H1 (cell line): Measurements from ENCODE around the gene GMCL2. TPM values are rescaled to one million over a fixed set of nuclear protein-coding genes. Genes with fewer than 3 reads are reported as not detected.

Experiments
- CHD2 ChIP-seq: IDR thresholded peaks from 2 replicates; pipeline ENCODE4 v1.6.1; 2012; ENCODE audit warnings: low read length, improper control_type of control experiment
- EGR1 ChIP-seq: IDR thresholded peaks from 2 replicates; pipeline ENCODE4 v1.6.1; 2011; ENCODE audit warnings: low read depth, low read length, borderline replicate concordance
- SAP30 ChIP-seq: fragments of 300-600 bp; sonication (generic); IDR thresholded peaks from 2 replicates; pipeline ENCODE4 v1.7.1; 2012; ENCODE audit warnings: low read length, moderate library complexity, mild to moderate bottlenecking, inconsistent platforms; ENCODE audit not compliant: insufficient read depth, insufficient replicate concordance
- TAF1 ChIP-seq: IDR thresholded peaks from 2 replicates; pipeline ENCODE4 v1.6.1; 2011; ENCODE audit warnings: mild to moderate bottlenecking, low read depth, low read length
- polyA plus RNA-seq, 7 experiments: library from polyadenylated mRNA; depleted of rRNA in 3 of 7; stranded (reverse) in 5 of 7; unstranded in 2 of 7; fragments of >200 nt in 5 of 7; fragments of 200-250 nt in 2 of 7; gene quantifications; 1 replicate in 5 of 7; 2 replicates in 1 of 7; 4 replicates in 1 of 7; pipeline versions ENCODE4 v1.2.1 to v1.2.3, GENCODE V29; 2011 to 2013; ENCODE audit warnings: missing spikeins in 2 of 7, mixed read lengths in 2 of 7
- total RNA-seq: library from RNA; stranded (reverse); fragmentation: NEBNext Ultra II Directional; extraction: Animal tissue kit (Norgen Biotek cat#: 25700); gene quantifications from 2 replicates; pipeline ENCODE4 v1.2.1, GENCODE V29; 2021
- TF ChIP-seq, protein P1 (sequence below): fragments of 300-600 bp; sonication (generic); IDR thresholded peaks from 2 replicates; pipeline ENCODE4 v1.7.1; 2012; ENCODE audit warnings: low read length, moderate library complexity, mild to moderate bottlenecking, inconsistent platforms; ENCODE audit not compliant: insufficient replicate concordance
- TF ChIP-seq, protein P2 (sequence below), 3 experiments: IDR thresholded peaks; 1 replicate in 2 of 3; 2 replicates in 1 of 3; pipeline versions ENCODE4 v1.5.1 to v1.6.1; 2011; ENCODE audit warnings: low read length in 3 of 3, mild to moderate bottlenecking in 3 of 3, inconsistent platforms in 2 of 3, low read depth in 1 of 3, moderate library complexity in 1 of 3; ENCODE audit not compliant: insufficient read depth in 1 of 3; ENCODE audit errors: control extremely low read depth in 1 of 3

Gene GMCL2
- total and polyA plus RNA-seq, 2 of the 8 experiments (the other 6 are each of a cell fraction or from before 2014, with no cell fraction given): 0.13 TPM; not detected in 1

DNA sequence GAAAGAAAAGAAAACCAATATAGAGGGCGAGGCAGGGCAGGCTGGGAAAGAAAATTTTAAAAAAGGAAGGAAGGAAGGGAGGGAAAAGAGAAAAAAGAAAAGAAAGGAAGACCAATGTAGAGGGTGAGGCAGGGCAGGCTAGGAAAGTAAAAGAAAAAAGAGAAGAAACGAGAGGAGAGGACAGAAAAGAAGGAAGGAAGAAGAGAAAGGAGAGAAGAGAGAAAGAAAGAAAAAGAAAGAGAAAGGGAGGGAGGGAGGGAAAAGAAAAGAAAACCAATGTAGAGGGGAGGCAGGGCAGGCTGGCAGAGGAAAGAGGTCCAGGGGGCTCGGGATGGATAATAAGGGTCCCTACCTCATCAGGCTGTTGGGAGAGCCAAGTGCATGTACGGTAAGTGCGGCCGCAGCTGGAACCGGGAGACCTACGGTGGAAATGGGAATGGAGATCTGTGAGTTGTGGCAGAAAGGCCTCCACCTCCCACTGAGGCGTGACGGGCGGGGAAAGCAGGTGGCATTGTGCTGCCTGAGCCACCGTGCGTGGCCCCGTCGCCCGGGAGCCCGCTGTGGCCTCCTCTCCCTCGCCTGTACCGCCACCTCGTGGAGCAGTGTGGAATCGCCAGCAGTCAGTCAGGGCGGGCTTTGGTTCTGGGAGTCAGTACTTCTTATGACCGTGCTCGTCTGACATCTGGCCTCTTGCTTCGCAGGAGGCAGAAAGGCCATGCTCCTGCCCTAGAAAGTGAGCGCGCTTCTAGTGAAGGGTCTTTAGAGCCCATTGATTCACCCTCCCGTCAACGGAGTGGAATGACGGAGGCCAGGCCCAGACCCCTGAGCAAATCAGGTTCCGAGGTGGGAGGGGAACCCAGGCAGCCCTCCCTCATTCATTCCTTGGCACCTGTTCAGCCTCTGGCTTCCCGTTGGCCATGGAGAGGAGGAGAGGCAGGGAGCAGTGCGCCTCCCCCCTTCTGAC lies 23.1 kb downstream of the GMCL2 start (continued):
- TF ChIP-seq, protein P1, sequence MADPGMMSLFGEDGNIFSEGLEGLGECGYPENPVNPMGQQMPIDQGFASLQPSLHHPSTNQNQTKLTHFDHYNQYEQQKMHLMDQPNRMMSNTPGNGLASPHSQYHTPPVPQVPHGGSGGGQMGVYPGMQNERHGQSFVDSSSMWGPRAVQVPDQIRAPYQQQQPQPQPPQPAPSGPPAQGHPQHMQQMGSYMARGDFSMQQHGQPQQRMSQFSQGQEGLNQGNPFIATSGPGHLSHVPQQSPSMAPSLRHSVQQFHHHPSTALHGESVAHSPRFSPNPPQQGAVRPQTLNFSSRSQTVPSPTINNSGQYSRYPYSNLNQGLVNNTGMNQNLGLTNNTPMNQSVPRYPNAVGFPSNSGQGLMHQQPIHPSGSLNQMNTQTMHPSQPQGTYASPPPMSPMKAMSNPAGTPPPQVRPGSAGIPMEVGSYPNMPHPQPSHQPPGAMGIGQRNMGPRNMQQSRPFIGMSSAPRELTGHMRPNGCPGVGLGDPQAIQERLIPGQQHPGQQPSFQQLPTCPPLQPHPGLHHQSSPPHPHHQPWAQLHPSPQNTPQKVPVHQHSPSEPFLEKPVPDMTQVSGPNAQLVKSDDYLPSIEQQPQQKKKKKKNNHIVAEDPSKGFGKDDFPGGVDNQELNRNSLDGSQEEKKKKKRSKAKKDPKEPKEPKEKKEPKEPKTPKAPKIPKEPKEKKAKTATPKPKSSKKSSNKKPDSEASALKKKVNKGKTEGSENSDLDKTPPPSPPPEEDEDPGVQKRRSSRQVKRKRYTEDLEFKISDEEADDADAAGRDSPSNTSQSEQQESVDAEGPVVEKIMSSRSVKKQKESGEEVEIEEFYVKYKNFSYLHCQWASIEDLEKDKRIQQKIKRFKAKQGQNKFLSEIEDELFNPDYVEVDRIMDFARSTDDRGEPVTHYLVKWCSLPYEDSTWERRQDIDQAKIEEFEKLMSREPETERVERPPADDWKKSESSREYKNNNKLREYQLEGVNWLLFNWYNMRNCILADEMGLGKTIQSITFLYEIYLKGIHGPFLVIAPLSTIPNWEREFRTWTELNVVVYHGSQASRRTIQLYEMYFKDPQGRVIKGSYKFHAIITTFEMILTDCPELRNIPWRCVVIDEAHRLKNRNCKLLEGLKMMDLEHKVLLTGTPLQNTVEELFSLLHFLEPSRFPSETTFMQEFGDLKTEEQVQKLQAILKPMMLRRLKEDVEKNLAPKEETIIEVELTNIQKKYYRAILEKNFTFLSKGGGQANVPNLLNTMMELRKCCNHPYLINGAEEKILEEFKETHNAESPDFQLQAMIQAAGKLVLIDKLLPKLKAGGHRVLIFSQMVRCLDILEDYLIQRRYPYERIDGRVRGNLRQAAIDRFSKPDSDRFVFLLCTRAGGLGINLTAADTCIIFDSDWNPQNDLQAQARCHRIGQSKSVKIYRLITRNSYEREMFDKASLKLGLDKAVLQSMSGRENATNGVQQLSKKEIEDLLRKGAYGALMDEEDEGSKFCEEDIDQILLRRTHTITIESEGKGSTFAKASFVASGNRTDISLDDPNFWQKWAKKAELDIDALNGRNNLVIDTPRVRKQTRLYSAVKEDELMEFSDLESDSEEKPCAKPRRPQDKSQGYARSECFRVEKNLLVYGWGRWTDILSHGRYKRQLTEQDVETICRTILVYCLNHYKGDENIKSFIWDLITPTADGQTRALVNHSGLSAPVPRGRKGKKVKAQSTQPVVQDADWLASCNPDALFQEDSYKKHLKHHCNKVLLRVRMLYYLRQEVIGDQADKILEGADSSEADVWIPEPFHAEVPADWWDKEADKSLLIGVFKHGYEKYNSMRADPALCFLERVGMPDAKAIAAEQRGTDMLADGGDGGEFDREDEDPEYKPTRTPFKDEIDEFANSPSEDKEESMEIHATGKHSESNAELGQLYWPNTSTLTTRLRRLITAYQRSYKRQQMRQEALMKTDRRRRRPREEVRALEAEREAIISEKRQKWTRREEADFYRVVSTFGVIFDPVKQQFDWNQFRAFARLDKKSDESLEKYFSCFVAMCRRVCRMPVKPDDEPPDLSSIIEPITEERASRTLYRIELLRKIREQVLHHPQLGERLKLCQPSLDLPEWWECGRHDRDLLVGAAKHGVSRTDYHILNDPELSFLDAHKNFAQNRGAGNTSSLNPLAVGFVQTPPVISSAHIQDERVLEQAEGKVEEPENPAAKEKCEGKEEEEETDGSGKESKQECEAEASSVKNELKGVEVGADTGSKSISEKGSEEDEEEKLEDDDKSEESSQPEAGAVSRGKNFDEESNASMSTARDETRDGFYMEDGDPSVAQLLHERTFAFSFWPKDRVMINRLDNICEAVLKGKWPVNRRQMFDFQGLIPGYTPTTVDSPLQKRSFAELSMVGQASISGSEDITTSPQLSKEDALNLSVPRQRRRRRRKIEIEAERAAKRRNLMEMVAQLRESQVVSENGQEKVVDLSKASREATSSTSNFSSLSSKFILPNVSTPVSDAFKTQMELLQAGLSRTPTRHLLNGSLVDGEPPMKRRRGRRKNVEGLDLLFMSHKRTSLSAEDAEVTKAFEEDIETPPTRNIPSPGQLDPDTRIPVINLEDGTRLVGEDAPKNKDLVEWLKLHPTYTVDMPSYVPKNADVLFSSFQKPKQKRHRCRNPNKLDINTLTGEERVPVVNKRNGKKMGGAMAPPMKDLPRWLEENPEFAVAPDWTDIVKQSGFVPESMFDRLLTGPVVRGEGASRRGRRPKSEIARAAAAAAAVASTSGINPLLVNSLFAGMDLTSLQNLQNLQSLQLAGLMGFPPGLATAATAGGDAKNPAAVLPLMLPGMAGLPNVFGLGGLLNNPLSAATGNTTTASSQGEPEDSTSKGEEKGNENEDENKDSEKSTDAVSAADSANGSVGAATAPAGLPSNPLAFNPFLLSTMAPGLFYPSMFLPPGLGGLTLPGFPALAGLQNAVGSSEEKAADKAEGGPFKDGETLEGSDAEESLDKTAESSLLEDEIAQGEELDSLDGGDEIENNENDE: no peak
- TF ChIP-seq, protein P2, sequence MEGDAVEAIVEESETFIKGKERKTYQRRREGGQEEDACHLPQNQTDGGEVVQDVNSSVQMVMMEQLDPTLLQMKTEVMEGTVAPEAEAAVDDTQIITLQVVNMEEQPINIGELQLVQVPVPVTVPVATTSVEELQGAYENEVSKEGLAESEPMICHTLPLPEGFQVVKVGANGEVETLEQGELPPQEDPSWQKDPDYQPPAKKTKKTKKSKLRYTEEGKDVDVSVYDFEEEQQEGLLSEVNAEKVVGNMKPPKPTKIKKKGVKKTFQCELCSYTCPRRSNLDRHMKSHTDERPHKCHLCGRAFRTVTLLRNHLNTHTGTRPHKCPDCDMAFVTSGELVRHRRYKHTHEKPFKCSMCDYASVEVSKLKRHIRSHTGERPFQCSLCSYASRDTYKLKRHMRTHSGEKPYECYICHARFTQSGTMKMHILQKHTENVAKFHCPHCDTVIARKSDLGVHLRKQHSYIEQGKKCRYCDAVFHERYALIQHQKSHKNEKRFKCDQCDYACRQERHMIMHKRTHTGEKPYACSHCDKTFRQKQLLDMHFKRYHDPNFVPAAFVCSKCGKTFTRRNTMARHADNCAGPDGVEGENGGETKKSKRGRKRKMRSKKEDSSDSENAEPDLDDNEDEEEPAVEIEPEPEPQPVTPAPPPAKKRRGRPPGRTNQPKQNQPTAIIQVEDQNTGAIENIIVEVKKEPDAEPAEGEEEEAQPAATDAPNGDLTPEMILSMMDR (IDR thresholded peaks at IDR 0.05; ENCODE audit: control extremely low read depth in 1 of 3, insufficient read depth in 1 of 3, low read depth in 1 of 3, low read length in 3 of 3): peak; percentile 94 to 100 (median 100)
- 0 out of 2 replicates have a peak, but pooled peaks have one; percentile 38 for TF ChIP-seq TAF1
- peak; percentile 69 for TF ChIP-seq SAP30
- peak; percentile 25; the same call in 1 of the 2 replicates for TF ChIP-seq CHD2
- no peak for TF ChIP-seq EGR1
